Measurements from ENCODE around the gene FRMPD1. TPM values are rescaled to one million over a fixed set of nuclear protein-coding genes. Genes with fewer than 3 reads are reported as not detected.
A peak's percentile ranks its signal among the peaks of the same experiment; 100 is the strongest.

FRMPD1 gene
- total and polyA plus RNA-seq, 4 donors: 0.06 to 0.25 (median 0.06) TPM; not detected in 1

DNA sequence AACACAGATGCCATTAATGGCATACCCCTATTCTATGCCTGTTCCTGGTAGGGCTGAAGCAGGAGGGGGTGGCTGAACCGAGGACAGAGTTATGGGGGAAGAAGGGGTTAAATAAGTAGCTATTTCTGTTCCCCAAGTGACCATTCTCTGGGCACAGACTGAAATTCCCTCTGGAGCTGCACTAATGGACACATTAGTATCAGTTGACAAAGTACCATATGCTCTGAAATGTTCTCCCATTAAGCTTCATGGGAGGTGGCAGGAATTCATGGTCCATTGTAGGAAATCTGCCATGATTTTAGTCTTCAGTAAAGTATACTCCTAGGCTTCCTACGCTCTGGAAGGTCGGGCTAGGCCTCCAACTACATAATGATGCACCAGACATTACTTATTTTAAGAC is 10.5 kb upstream of the FRMPD1 start:
- TF ChIP-seq, protein P1, sequence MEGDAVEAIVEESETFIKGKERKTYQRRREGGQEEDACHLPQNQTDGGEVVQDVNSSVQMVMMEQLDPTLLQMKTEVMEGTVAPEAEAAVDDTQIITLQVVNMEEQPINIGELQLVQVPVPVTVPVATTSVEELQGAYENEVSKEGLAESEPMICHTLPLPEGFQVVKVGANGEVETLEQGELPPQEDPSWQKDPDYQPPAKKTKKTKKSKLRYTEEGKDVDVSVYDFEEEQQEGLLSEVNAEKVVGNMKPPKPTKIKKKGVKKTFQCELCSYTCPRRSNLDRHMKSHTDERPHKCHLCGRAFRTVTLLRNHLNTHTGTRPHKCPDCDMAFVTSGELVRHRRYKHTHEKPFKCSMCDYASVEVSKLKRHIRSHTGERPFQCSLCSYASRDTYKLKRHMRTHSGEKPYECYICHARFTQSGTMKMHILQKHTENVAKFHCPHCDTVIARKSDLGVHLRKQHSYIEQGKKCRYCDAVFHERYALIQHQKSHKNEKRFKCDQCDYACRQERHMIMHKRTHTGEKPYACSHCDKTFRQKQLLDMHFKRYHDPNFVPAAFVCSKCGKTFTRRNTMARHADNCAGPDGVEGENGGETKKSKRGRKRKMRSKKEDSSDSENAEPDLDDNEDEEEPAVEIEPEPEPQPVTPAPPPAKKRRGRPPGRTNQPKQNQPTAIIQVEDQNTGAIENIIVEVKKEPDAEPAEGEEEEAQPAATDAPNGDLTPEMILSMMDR (IDR thresholded peaks at IDR 0.05; ENCODE audit: control extremely low read depth, extremely low read depth): no peak
- no peak for DNase-seq
- ATAC-seq (ENCODE audit: insufficient read depth, low FRiP score): no peak
- peaks cover 5 to 11% (median 6%) of the 10 kb centered on the region in 3 donors for H3K27me3 ChIP-seq (ENCODE audit: control insufficient read depth in 3 of 3, insufficient read depth in 3 of 3, low read length in 2 of 3)
- no peak overlapping the region for H3K4me3 ChIP-seq
- 69 to 81% methylated on average over 3 of the region's 3 CpGs for WGBS, 2 donors
- peaks cover 0 to 3% (median 0%) of the 10 kb centered on the region in 4 donors for H3K9me3 ChIP-seq (ENCODE audit: control insufficient read depth in 4 of 4, insufficient read depth in 3 of 4, low read length in 3 of 4)
- H3K36me3 ChIP-seq (ENCODE audit: control insufficient read depth in 4 of 4, insufficient read depth in 4 of 4, low read length in 4 of 4): no peaks in the 10 kb centered on the region
- no peak overlapping the region for H3K27ac ChIP-seq (ENCODE audit: low read depth in 1 of 2, low read length in 1 of 2)
- no peak overlapping the region for H3K9ac ChIP-seq (ENCODE audit: insufficient read depth in 1 of 2, low read length in 2 of 2)
- H3K4me1 ChIP-seq (ENCODE audit: control insufficient read depth in 5 of 5, insufficient read depth in 5 of 5, low read length in 5 of 5): no peaks in the 10 kb centered on the region

DNA sequence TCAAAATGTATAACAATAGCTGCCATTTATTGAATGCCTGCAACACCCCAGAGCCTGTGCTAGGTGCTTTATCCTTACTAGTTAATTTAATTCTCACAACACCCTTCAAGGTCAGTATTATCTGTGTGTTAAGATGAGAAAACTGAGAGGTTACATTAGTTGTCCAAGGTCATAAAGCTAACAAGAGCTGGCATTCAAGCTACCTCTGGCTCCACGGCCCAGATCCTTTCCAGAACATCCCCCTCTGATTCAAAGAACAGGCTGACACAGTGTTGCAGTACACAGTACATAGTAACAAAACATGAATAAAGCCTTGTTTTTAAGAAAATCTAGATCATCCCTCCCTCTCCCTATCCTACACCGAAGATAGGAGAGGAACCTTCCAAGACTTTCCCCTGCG is 9.4 kb upstream of the FRMPD1 start:
- H3K27ac ChIP-seq (ENCODE audit: low read depth in 1 of 2, low read length in 1 of 2): no peak overlapping the region
- ATAC-seq (ENCODE audit: insufficient read depth, low FRiP score) (no peak), DNase-seq (no peak)
- no peaks in the 10 kb centered on the region for H3K36me3 ChIP-seq (ENCODE audit: control insufficient read depth in 4 of 4, insufficient read depth in 4 of 4, low read length in 4 of 4)
- TF ChIP-seq, protein P1 (IDR thresholded peaks at IDR 0.05; ENCODE audit: control extremely low read depth, extremely low read depth): no peak
- H3K9ac ChIP-seq (ENCODE audit: insufficient read depth in 1 of 2, low read length in 2 of 2): no peak overlapping the region
- no peaks in the 10 kb centered on the region for H3K4me1 ChIP-seq (ENCODE audit: control insufficient read depth in 5 of 5, insufficient read depth in 5 of 5, low read length in 5 of 5)
- WGBS, 2 donors: 82 to 94% methylated on average over 3 of the region's 3 CpGs
- H3K27me3 ChIP-seq (ENCODE audit: control insufficient read depth in 3 of 3, insufficient read depth in 3 of 3, low read length in 2 of 3): peaks cover 5 to 20% (median 6%) of the 10 kb centered on the region in 3 donors
- peaks cover 0 to 1% (median 0%) of the 10 kb centered on the region in 4 donors for H3K9me3 ChIP-seq (ENCODE audit: control insufficient read depth in 4 of 4, insufficient read depth in 3 of 4, low read length in 3 of 4)
- H3K4me3 ChIP-seq: no peak overlapping the region

DNA sequence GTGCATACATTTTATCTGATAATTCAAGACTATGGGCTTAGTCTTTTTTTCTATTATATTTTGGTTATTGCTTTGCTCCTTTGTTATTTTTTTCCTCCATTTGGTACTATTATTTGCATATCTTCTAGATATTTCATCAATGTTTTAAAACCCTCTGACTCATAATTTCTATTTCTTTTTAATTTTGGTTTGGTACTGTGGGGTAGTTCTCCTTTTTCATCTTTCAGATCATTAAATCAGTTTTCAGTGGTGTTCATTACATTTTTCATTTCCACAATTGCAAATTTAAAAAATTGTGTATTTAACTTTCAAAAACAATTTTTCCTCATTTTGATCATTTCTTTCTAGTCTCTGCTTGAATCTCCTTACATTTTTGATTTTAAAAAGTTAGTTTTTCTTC is 7.5 kb upstream of the FRMPD1 start:
- H3K9me3 ChIP-seq (ENCODE audit: control insufficient read depth in 4 of 4, insufficient read depth in 3 of 4, low read length in 3 of 4): peaks cover 0 to 1% (median 0%) of the 10 kb centered on the region in 4 donors
- H3K4me3 ChIP-seq: no peak overlapping the region
- peaks cover 6 to 23% (median 10%) of the 10 kb centered on the region in 3 donors for H3K27me3 ChIP-seq (ENCODE audit: control insufficient read depth in 3 of 3, insufficient read depth in 3 of 3, low read length in 2 of 3)
- H3K27ac ChIP-seq (ENCODE audit: low read depth in 1 of 2, low read length in 1 of 2): no peak overlapping the region
- no peak overlapping the region for H3K9ac ChIP-seq (ENCODE audit: insufficient read depth in 1 of 2, low read length in 2 of 2)
- no peaks in the 10 kb centered on the region for H3K4me1 ChIP-seq (ENCODE audit: control insufficient read depth in 5 of 5, insufficient read depth in 5 of 5, low read length in 5 of 5)
- no peaks in the 10 kb centered on the region for H3K36me3 ChIP-seq (ENCODE audit: control insufficient read depth in 4 of 4, insufficient read depth in 4 of 4, low read length in 4 of 4)
- no peak for DNase-seq
- TF ChIP-seq, protein P1 (IDR thresholded peaks at IDR 0.05; ENCODE audit: control extremely low read depth, extremely low read depth): no peak
- no peak for ATAC-seq (ENCODE audit: insufficient read depth, low FRiP score)

DNA sequence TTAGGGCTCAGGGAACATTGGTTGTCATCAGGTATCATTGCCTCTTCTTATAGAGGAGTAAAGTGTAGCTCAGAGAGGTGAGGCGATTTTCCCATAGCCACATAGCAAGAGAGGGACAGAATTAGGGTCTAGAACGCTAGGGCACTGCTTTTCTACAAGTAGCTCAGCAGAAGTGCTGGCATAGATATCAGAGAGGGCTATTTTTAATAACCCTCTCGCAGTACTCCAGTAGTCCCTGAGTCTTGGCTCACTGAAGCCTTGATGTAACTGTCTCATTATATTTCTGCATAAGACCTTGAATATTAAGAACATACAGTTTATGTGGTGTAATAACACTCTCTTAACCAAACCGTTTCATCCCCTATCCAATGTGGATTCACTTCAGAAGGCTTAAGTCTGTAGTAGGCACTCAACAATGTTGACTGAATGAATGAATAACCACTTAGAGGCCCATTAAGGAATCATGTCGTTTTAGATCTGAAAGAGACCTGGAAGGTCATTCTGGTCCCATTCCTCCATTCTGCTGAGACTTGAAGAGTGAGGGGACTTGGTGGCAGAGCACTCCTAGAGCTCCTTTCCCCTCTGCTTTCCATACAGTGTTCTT is 4.7 kb upstream of the FRMPD1 start:
- ATAC-seq (ENCODE audit: insufficient read depth, low FRiP score) (no peak), DNase-seq (peak in 1 of 3 donors; percentile 19)
- Histone ChIP-seq H3K4me1 (ENCODE audit: control insufficient read depth in 5 of 5, insufficient read depth in 5 of 5, low read length in 5 of 5) (peaks cover 0 to 3% (median 0%) of the 10 kb centered on the region in 5 donors), H3K27me3 (ENCODE audit: control insufficient read depth in 3 of 3, insufficient read depth in 3 of 3, low read length in 2 of 3) (peaks cover 6 to 43% (median 19%) of the 10 kb centered on the region in 3 donors), H3K9me3 (ENCODE audit: control insufficient read depth in 4 of 4, insufficient read depth in 3 of 4, low read length in 3 of 4) (no peaks in the 10 kb centered on the region), H3K27ac (ENCODE audit: low read depth in 1 of 2, low read length in 1 of 2) (no peak overlapping the region), H3K4me3 (no peak overlapping the region), H3K36me3 (ENCODE audit: control insufficient read depth in 4 of 4, insufficient read depth in 4 of 4, low read length in 4 of 4) (no peaks in the 10 kb centered on the region), H3K9ac (ENCODE audit: insufficient read depth in 1 of 2, low read length in 2 of 2) (no peak overlapping the region)
- WGBS, 2 donors: 46 to 71% methylated on average over 5 of the region's 5 CpGs
- TF ChIP-seq, protein P1 (IDR thresholded peaks at IDR 0.05; ENCODE audit: control extremely low read depth, extremely low read depth): no peak
